ENCODE data around the gene DNPEP.
A peak's percentile ranks its signal among the peaks of the same experiment; 100 is the strongest.

DNA sequence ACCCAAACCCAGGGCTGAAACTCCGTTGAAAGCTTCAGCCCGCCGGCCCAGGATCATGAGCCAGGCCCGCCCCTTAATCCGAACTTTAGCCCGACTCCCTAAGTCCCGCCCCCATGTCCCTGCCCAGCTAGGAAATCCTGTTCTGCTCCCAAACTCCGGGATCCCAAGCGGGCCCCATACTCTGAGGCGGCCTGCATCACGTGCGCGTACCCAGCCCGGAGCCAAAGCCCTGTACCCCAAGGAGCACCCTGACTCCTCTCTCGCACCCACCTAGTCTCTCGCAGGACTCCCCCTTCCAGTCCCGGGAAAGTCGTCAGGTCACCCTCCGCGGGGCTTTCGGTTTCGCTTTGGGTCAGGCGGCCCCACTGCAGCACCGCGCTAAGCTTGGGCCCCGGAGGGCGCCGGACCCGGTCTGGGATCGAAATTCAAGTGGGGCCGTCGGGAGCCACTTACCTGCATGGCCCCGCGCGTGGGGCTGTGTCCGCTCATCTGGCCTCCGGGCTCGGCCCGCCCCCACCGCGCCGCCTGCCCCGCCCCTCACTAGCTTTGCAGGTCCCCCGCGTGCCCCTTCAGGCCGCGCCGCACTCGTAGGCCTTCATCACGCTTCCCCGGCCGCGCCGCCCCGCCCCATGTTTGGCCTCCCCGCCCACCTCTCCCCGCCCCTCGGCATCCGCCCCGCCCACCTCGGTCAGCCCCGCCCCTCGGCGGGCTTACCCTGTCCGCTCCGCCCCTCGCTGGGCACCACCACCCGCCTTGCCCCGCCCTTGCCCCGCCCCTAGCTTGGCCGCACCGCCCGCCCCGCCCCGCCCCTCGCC, at the start of gene DNPEP:
- TF ChIP-seq POLR2A (IDR thresholded peaks at IDR 0.05) (peak; percentile 40), EP300 (IDR thresholded peaks at IDR 0.05) (no peak)
- TF ChIP-seq, protein P1, sequence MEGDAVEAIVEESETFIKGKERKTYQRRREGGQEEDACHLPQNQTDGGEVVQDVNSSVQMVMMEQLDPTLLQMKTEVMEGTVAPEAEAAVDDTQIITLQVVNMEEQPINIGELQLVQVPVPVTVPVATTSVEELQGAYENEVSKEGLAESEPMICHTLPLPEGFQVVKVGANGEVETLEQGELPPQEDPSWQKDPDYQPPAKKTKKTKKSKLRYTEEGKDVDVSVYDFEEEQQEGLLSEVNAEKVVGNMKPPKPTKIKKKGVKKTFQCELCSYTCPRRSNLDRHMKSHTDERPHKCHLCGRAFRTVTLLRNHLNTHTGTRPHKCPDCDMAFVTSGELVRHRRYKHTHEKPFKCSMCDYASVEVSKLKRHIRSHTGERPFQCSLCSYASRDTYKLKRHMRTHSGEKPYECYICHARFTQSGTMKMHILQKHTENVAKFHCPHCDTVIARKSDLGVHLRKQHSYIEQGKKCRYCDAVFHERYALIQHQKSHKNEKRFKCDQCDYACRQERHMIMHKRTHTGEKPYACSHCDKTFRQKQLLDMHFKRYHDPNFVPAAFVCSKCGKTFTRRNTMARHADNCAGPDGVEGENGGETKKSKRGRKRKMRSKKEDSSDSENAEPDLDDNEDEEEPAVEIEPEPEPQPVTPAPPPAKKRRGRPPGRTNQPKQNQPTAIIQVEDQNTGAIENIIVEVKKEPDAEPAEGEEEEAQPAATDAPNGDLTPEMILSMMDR (IDR thresholded peaks at IDR 0.05) = peak in 1 of 3 donors; percentile 6
